Loucy (cell line): ENCODE measurements around the gene CRAMP1.

ENCODE experiments used
- H2AFZ ChIP-seq: fragments of 200-600 bp; sonication (generic); 2 replicates; pipeline ENCODE4 v1.6.0; 2016; ENCODE audit warnings: antibody characterized with exemption, mild to moderate bottlenecking, low read length, moderate library complexity
- H3F3A ChIP-seq: fragments of 200-600 bp; 2 replicates; pipeline ENCODE4 v1.6.0; 2016; ENCODE audit warnings: antibody characterized with exemption, low read depth, mild to moderate bottlenecking
- H3K27me3 ChIP-seq: fragments of 200-600 bp; sonication (generic); 2 replicates; pipeline ENCODE4 v1.6.1; 2014; ENCODE audit warnings: low read length, mild to moderate bottlenecking; ENCODE audit not compliant: insufficient read depth, poor library complexity, severe bottlenecking
- H3K36me3 ChIP-seq: fragments of 200-600 bp; sonication (generic); 2 replicates; pipeline ENCODE4 v1.6.1; 2016; ENCODE audit warnings: low read length; ENCODE audit not compliant: insufficient read depth
- H3K4me1 ChIP-seq: fragments of 200-600 bp; sonication (generic); 2 replicates; pipeline ENCODE4 v1.5.1; 2014; ENCODE audit warnings: low read length, mild to moderate bottlenecking; ENCODE audit not compliant: insufficient read depth, poor library complexity, severe bottlenecking
- H3K4me2 ChIP-seq: fragments of 200-600 bp; sonication (generic); 2 replicates; pipeline ENCODE4 v1.6.0; 2014; ENCODE audit warnings: antibody characterized with exemption, low read length, low read depth, mild to moderate bottlenecking; ENCODE audit not compliant: poor library complexity, severe bottlenecking
- H3K4me3 ChIP-seq: fragments of 200-600 bp; sonication (generic); 2 replicates; pipeline ENCODE4 v1.5.1; 2014; ENCODE audit warnings: low read length, mild to moderate bottlenecking, mixed read lengths; ENCODE audit not compliant: poor library complexity, severe bottlenecking
- H3K79me2 ChIP-seq: fragments of 200-600 bp; sonication (generic); 2 replicates; pipeline ENCODE4 v1.6.1; 2014; ENCODE audit warnings: low read length; ENCODE audit not compliant: insufficient read depth
- H3K9ac ChIP-seq: fragments of 200-600 bp; sonication (generic); 2 replicates; pipeline ENCODE4 v1.6.0; 2014; ENCODE audit warnings: mild to moderate bottlenecking, low read depth, low read length, moderate library complexity; ENCODE audit not compliant: poor library complexity, severe bottlenecking
- H3K9me2 ChIP-seq: fragments of 200-600 bp; sonication (generic); replicated peaks from 2 replicates; pipeline ENCODE4 v1.6.1; 2016; ENCODE audit warnings: low read depth, low read length, mixed read lengths
- H3K9me3 ChIP-seq: fragments of 200-600 bp; sonication (generic); 2 replicates; pipeline ENCODE4 v1.6.1; 2014; ENCODE audit warnings: mild to moderate bottlenecking, antibody characterized with exemption, low read length, low read depth; ENCODE audit not compliant: insufficient read depth
- H4K20me1 ChIP-seq: fragments of 200-600 bp; sonication (generic); 2 replicates; pipeline ENCODE4 v1.6.0; 2014; ENCODE audit warnings: antibody characterized with exemption, low read length, mild to moderate bottlenecking; ENCODE audit not compliant: insufficient read depth, poor library complexity, severe bottlenecking
- EZH2phosphoT487 ChIP-seq: fragments of 200-600 bp; IDR thresholded peaks from 2 replicates; pipeline ENCODE4 v1.6.1; 2018; ENCODE audit warnings: antibody characterized with exemption, mild to moderate bottlenecking, moderate library complexity, borderline replicate concordance
- TF ChIP-seq, protein P1 (sequence below): fragments of 200-600 bp; sonication (generic); conservative IDR thresholded peaks from 2 replicates; pipeline ENCODE4 v1.5.1; 2014; ENCODE audit warnings: mild to moderate bottlenecking, antibody characterized with exemption, low read length

CRAMP1 gene

DNA sequence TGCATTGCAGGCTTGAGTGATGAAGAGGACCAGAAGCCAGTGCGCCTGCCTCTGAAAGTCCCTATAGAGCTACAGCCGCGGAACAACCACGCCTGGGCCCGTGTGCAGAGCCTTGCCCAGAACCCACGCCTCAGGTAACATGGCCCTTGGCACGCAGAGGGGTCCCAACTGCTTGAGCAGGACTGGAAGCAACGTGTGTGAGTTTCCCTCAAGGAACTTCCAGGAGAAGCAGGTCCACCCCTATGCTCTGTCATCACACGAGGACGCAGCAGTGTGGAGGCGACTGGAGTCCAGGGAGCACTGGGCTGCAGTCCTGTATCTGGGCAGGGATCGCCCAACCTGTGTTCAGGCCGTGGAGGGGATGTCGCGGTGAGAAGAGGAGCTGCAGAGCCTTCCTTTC is 40.9 kb downstream of the CRAMP1 start:
- no peaks in the 10 kb centered on the region for H4K20me1 ChIP-seq
- H3K9ac ChIP-seq: no peak overlapping the region
- no peaks in the 10 kb centered on the region for H3K27me3 ChIP-seq
- H3K4me2 ChIP-seq: no peak overlapping the region
- TF ChIP-seq, protein P1, sequence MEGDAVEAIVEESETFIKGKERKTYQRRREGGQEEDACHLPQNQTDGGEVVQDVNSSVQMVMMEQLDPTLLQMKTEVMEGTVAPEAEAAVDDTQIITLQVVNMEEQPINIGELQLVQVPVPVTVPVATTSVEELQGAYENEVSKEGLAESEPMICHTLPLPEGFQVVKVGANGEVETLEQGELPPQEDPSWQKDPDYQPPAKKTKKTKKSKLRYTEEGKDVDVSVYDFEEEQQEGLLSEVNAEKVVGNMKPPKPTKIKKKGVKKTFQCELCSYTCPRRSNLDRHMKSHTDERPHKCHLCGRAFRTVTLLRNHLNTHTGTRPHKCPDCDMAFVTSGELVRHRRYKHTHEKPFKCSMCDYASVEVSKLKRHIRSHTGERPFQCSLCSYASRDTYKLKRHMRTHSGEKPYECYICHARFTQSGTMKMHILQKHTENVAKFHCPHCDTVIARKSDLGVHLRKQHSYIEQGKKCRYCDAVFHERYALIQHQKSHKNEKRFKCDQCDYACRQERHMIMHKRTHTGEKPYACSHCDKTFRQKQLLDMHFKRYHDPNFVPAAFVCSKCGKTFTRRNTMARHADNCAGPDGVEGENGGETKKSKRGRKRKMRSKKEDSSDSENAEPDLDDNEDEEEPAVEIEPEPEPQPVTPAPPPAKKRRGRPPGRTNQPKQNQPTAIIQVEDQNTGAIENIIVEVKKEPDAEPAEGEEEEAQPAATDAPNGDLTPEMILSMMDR: no peak
- no peak for TF ChIP-seq EZH2phosphoT487
- H3K9me3 ChIP-seq: no peaks in the 10 kb centered on the region
- H3K4me1 ChIP-seq: no peaks in the 10 kb centered on the region
- no peak overlapping the region for H3K4me3 ChIP-seq
- H3K36me3 ChIP-seq: peaks cover 34% of the 10 kb centered on the region; the same call in 1 of the 2 replicates
- H3F3A ChIP-seq: no peaks in the 10 kb centered on the region
- H3K79me2 ChIP-seq: no peaks in the 10 kb centered on the region
- no peak overlapping the region for H2AFZ ChIP-seq
- no peaks in the 10 kb centered on the region for H3K9me2 ChIP-seq

DNA sequence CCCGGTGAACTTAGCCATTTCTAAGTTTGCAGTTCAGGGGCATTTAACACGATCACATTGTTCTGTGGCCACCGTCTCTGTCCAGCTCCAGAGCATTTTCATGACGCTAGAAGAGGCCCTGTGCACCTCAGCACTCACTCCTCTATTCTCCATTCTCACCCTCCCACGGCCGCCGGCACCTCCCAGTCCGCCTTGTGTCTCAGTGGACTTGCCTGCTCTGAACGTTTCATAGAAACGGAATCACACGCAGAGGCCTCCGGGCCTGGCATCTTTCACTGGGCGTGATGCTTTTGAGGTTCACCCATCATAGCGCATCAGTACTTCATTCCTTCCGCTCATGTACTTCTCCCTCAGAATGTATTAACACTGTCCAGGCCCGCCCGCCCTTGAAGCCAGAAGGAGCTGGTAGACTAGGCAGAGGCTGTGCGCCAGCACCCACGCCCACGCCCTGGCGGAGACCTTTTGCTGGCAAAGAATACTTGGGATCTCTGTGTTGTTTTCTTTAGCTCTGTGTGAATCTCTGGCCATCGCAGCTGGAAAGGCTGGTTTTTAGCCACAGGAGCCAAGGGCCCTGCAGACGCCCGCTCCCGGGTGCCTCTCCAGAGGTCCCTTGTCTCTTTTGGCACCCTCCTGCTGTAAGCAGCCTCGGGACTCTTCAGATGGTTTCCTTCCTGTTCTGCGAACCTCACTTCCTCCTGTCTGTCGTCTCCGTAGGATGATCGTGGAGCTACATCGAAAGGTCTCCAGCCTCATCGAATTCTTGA is 42.5 kb downstream of the CRAMP1 start:
- Histone ChIP-seq H3K9me3 (no peaks in the 10 kb centered on the region), H3K4me2 (no peak overlapping the region), H3K9ac (no peak overlapping the region), H3K9me2 (no peaks in the 10 kb centered on the region), H3K4me1 (no peaks in the 10 kb centered on the region), H4K20me1 (no peaks in the 10 kb centered on the region), H3K27me3 (no peaks in the 10 kb centered on the region), H2AFZ (no peak overlapping the region), H3F3A (no peaks in the 10 kb centered on the region), H3K79me2 (no peaks in the 10 kb centered on the region), H3K36me3 (peaks cover 34% of the 10 kb centered on the region; the same call in 1 of the 2 replicates), H3K4me3 (no peak overlapping the region)
- TF ChIP-seq, protein P1: no peak
- no peak for TF ChIP-seq EZH2phosphoT487

DNA sequence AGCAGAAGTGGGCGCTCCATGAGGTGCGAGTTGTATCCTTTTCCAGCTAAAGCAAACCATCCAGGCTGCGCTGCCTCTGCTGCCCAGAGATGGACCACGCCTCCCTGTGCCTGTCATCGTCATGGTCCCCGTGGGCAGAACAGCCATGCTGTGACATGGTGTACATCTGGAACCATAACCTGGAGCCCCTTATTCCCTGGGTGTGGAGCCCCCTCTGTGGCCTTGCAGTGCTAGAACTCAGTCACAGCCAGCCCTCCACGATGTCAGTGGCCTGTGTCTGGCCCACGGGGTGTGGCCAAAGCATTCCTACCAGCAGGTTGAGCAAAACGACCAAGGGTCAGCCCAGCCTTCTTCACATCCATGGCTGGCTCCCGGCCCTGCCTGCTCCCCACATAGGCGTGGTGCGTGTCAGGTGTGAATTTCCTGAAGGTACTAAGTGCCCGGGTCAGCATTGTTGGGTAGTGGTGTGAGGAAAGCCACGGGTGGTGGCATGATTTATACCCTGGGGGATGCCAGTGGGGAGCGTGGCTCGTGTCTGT is 43.2 kb downstream of the CRAMP1 start:
- H3K36me3 ChIP-seq: peaks cover 40% of the 10 kb centered on the region; the same call in 1 of the 2 replicates
- no peaks in the 10 kb centered on the region for H3K9me3 ChIP-seq
- no peaks in the 10 kb centered on the region for H3K27me3 ChIP-seq
- H3K4me3 ChIP-seq: no peak overlapping the region
- TF ChIP-seq, protein P1: no peak
- no peak for TF ChIP-seq EZH2phosphoT487
- H3K79me2 ChIP-seq: no peaks in the 10 kb centered on the region
- H3K9me2 ChIP-seq: no peaks in the 10 kb centered on the region
- no peak overlapping the region for H2AFZ ChIP-seq
- H4K20me1 ChIP-seq: no peaks in the 10 kb centered on the region
- H3K9ac ChIP-seq: no peak overlapping the region
- H3K4me1 ChIP-seq: no peaks in the 10 kb centered on the region
- no peak overlapping the region for H3K4me2 ChIP-seq
- no peaks in the 10 kb centered on the region for H3F3A ChIP-seq
